ENCODE results near the gene RPS26.
A peak's percentile ranks its signal among the peaks of the same experiment; 100 is the strongest.

Gene RPS26

DNA sequence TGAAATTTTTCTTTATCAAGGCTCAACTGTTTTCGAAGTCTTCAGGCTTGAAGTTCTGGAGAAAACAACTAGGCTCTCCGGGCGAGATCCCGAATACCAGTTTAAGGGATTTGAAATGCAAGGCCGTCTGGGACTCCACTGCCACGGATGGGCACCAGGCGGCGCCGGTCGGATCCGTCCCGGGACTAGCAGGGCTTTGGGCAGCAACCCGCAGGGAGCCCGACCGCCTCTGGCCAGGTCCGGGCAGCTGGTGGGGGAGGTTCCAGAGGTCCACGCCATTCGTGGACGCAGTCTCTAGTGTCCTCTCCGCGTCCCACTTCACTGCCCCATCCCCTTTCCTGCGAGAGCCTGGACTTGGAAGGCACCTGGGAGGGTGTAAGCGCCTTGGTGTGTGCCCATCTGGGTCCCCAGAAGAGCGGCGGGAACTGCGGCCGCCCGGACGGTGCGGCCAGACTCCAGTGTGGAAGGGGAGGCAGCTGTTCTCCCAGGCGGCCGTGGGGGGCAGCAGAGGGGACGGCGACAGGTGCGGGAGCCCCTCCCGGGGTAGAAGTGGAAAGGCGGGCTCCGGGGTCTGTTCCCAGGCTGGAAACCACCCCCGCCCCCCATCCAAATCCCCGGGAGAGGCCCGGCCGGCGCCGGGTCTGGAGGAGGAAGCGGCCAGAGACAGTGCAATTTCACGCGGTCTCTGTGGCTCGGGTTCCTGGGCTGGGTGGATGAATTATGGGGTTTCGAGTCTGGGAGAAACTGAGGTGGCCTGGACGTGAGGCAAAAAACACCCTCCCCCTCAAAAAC is 37.4 kb downstream of the RPS26 start:
- DNase-seq (ENCODE audit: low spot score): peak; percentile 86

DNA sequence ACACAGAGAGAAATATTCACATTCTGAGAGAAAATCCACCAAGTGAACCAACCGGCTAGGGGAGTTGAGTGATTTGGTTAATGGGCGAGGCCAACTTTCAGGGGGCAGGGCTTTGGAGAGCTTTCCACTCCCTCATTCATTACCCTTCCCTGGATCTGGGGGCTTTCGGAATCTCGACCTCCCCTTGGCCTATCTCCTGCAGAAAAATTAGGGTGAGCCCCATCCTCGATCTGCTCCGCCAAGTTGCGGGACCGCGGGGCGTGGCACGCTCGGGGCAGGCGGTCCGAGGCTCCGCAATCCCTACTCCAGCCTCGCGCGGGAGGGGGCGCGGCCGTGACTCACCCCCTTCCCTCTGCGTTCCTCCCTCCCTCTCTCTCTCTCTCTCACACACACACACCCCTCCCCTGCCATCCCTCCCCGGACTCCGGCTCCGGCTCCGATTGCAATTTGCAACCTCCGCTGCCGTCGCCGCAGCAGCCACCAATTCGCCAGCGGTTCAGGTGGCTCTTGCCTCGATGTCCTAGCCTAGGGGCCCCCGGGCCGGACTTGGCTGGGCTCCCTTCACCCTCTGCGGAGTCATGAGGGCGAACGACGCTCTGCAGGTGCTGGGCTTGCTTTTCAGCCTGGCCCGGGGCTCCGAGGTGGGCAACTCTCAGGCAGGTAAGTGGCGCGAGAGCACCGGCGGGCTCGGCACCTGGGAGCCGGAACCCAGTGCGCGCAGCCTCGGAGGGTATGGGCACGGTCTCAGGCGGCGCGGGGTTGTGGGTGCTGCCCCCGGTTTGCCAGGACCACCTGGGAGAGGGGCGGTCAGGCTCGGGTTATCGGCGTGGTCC is 38.2 kb downstream of the RPS26 start, which contains the start of gene ERBB3:
Gene ERBB3, plus strand, starts transcription at position 443 of the 833 bp plus-strand sequence. Its CDS starts 136 bp downstream, at position 579.
- peak; percentile 82 for DNase-seq (ENCODE audit: low spot score)

DNA sequence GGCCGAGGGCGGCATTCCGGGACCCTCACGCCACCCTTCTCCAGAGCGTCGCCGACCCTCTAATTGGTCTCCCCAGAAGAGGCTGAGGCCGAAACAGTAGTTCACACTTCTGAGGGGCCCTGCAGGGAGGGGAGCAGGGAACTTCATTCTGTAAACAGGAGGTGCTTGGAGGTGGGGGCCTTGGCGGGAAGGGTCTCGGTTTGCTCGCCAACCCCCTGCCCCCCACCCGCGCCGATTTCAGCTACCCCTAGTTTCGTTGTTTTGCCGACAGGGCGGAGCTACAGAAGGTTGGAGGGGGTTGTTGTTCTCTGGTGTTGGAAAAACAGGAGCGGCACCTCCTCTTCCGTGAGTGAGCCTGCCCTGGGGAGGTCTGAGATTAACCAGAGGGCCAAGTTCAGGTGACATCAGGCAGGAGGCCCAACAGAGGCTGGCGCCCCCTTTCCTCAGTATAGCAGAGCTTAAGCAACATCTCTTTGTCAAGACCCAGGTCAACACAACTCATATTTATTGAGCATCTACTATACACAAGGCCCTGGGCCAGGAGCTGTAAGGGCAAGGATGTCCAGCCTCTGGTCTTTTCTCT is 38.9 kb downstream of the RPS26 start:
- DNase-seq (ENCODE audit: low spot score): no peak

DNA sequence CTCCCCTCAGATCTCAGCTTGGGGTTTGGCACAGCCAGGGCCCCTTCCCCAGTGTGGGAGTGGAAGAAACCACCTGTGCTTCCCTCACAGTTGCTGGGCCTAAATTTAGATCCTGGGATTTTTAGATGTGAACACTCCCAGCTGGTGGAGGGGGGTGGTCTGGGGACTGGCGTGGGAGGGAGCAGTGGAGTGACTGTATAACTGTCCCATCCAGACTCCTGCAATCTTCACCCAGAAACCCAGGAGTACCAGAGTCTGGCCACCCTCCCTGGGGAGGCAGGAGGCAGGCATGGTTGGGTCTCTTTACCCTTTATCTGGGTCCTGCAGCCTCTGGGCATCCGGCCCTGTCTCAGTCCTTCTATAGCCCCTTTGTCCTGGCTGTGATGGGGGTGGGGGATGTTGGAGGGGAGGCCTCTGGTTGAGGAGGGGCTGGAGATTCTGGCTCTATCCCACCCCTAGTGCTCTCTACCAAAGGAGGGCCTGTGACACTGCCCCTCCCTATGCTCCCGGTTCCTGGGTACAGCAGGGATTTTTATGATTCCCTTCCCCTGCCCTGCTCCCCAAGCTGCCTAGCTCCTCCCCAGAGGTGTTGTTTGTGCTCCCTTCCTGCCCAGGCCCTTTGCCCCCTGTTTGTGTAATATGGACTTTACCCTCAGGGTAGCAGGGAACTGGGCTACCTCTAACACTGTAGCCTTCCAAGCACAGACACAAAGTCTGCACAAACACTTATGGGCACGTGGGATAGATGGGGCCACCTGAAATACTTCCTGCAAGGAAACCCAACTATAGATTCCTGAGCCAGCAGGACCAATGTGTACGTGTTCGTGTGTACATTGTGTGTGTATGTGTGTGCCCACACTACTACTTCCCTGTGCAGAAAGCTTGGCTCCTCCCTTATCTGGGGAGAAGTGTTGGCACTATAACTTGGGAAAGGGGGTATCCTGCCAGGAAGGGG is 40.0 kb downstream of the RPS26 start:
- DNase-seq (ENCODE audit: low spot score): no peak

DNA sequence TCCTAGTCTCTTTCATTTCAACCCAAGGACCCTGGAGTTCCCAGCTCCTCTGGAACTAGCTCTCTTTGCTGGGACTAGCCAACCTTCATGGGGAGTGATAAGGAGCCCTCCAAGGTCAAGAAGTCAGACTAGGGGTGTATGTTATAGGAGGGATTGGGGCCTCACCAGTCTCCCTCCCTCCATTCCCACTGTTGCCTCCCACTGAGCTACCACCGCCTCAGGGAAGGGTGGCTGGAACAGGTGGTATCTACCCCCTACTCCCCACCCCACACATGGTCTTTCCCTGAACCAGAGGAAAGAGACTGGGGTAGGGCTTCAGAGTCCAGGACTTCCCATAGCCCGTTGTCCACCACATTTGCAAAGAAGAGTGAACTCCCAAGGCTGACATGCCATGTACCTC is 40.7 kb downstream of the RPS26 start:
- DNase-seq (ENCODE audit: low spot score): no peak

DNA sequence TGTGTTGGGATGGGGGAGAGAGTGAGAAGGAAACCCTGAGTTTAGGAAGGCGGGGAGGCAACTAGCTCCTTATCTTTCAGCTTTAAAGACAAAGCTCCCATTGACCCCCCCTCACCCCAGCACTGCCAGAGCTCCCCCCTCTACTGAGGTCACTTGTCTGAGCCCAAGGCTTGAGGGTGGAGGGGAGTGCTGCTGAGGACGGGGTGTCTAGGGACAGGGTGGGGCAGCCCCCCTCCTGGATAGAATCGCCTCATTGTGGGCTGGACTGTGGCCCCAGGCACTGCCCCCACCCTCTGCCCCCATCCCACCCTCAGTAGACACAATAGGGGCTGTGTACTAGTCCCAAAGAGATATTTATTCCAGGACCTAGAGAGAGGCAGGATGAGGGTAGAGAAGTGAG is 41.2 kb downstream of the RPS26 start:
- no peak for DNase-seq (ENCODE audit: low spot score)

DNA sequence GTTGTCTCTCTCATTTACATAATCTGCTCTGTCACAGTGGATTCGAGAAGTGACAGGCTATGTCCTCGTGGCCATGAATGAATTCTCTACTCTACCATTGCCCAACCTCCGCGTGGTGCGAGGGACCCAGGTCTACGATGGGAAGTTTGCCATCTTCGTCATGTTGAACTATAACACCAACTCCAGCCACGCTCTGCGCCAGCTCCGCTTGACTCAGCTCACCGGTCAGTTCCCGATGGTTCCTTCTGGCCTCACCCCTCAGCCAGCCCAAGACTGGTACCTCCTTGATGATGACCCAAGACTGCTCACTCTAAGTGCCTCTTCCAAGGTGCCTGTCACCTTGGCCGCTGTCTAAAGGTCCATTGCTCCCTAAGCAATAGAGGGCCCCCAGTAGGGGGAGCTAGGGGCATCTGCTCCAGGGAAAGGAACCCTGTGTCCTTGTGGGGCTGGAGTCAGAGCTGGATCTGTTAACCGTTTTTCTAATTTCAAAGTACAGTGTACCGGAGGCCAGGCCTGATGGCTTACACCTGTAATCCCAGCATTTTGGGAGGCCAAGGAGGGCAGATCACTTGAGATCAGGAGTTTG is 43.3 kb downstream of the RPS26 start:
- DNase-seq (ENCODE audit: low spot score): no peak

DNA sequence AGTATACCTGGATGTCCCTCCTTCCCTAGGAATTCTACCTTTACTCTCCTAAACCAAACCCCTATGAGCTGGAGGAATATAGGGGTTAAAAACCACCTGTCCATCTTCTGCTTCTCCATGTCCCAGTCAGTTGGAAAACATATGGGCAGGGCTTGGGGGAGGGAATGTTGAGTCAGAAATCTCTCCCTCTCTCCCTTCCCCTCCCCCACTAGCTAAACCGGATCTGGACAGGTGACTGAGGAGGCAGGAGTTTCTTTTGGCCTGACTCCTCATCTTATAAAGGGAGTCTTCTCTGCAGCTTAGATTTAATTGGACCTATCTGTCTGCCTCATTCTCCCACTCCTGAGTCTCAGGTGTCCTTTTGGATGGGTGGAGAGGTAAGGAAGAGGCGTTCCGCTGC is 44.4 kb downstream of the RPS26 start:
- no peak for DNase-seq (ENCODE audit: low spot score)

DNA sequence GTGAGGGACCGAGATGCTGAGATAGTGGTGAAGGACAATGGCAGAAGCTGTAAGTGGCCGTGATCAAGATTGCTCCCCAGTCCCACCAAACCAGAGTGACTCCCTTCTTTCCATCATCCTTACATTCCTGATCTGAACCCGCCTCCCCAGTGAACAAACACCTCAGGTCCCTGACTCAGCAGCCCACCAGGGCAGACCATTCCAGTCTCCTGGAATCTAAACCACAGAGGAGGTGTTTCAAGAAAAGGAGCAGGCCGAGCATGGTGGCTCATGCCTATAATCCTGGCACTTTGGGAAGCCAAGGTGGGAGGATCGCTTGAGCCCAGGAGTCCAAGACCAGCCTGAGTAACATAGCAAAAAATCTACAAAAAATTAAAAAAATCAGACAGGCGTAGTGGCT is 44.9 kb downstream of the RPS26 start:
- DNase-seq (ENCODE audit: low spot score): no peak

DNA sequence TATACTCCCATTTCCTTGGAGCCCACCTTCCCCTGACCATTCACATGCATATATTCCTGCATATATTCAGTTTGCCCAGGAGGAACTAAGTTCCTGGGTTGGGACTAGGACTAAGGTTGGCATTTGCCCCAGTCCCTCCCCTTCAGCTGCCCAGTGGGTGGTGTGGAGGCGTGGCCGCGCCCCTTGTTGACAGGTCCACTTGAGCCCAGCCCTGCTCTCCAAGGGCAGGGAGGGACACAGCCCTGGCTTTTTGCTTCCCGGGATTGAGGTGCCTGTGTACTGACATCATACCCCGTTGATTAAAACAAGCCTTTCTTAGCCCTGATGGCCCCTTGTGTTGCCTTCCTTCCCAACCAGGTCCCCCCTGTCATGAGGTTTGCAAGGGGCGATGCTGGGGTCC is 45.5 kb downstream of the RPS26 start:
- DNase-seq (ENCODE audit: low spot score): no peak

Data from left forelimb (tissue), 1 donor.